Stimulated activated naive CD4-positive, alpha-beta T cell (primary cell): ENCODE data around the gene NDUFB3.
"Not testable (repeated sequence)": the region's sequence is repeated elsewhere in the genome, so short reads cannot be mapped to it uniquely, and the experiment has no call there.

Experiments
- DNase-seq, 6 experiments: peaks; one replicate each; lab custom pipeline; 2025; lab: John Stamatoyannopoulos, UW

NDUFB3 gene

GRCh38 chr2:201071479-201072200, at the start of gene NDUFB3, which contains the start of gene HYCC2:
Gene NDUFB3 (plus strand): TSS chr2:201072001. CDS start chr2:201078883, 6,882 bp downstream.
Gene HYCC2 (minus strand): TSS chr2:201071671. CDS start chr2:201024009, 47,662 bp downstream.
- peak; percentile 84 to 96 (median 93) for DNase-seq

GRCh38 chr2:201024518-201024917, 47.3 kb upstream of the NDUFB3 start:
- no peak for DNase-seq

GRCh38 chr2:201034355-201034754, 37.4 kb upstream of the NDUFB3 start:
- not testable (repeated sequence) for DNase-seq

DNA sequence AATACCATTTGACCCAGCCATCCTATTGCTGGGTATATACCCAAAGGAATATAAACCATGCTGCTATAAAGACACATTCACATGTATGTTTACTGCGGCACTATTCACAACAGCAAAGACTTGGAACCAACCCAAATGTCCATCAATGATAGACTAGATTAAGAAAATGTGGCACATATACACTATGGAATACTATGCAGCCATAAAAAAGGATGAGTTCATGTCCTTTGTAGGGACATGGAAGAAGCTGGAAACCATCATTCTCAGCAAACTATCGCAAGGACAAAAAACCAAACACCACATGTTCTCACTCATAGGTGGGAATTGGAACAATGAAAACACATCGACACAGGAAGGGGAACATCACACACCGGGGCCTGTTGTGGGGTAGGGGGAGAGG, 33.4 kb upstream of the NDUFB3 start:
- not testable (repeated sequence) for DNase-seq

DNA sequence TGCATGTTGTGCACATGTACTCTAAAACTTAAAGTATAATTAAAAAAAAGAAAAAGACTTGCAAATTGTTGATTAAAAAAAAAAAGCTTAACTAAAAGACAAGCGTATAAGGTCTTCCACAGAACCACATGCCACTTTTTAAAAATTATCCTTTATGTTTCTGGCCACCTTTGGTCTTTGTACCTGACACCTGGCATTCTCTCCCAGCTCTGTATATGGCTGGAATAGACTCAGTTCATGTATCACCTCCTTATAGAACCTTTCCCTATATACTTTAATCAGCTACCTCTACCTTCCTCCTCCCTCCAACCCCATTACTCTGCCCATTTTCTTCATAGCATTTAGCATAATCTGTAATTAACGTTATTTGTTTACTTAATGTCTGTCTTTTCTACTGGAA, 32.9 kb upstream of the NDUFB3 start:
- DNase-seq, result no peak

DNA sequence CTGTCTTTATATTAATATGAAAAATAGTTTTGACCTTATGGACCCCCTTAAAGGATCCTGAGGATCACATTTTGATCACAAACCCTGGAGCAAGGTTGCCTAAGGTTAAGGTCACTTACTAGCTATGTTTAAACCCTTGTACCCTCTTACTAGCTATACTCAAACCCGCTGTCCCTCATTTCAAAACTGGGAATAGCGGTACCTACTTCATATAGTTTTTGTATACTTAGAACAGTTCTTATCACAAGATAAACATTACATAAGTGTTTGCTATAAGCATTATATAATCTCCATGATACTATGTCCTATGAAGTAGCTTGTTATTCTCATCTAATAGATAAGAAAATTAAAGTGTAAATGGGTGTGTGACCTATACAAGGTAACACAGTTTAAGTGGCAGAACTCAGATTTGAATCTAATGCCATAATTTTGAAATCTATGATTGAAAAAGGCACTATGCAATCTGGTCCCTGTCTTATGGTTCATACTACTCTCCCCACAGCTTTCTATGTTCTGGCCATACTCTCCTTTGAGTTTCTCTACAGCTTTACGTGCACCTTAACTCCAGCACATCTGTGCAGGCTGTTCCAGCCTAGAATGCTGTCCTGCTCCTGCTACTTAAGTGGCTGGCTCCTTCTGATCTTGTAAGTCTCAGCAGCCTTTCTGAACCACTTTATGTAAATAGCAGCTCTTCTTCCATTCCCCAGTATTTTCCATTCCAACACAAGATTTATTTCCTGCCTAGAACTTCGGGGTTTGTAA, 30.8 kb upstream of the NDUFB3 start:
- DNase-seq, result no peak

DNA sequence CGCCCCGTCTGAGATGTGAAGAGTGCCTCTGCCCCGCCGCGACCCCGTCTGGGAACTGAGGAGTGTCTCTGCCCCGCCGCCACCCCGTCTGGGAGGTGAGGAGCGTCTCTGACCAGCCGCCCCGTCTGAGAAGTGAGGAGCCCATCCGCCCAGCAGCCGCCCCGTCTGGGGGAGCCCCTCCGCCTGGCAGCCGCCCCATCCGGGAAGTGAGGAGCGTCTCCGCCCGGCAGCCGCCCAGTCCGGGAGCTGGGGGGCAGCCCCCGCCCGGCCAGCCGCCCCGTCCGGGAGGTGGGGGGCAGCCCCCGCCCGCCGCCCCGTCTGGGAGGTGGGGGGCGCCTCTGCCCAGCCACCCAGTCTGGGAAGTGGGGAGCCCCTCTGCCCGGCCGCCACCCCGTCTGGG, 29.4 kb upstream of the NDUFB3 start:
- DNase-seq, result not testable (repeated sequence)

DNA sequence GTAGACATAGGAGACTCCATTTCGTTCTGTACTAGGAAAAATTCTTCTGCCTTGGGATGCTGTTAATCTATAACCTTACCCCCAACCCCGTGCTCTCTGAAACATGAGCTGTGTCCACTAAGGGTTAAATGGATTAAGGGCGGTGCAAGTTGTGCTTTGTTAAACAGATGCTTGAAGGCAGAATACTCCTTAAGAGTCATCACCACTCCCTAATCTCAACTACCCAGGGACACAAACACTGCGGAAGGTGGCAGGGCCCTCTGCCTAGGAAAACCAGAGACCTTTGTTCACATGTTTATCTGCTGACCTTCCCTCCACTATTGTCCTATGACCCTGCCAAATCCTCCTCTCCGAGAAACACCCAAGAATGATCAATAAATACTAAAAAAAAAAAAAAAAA, 28.8 kb upstream of the NDUFB3 start:
- not testable (repeated sequence) for DNase-seq

GRCh38 chr2:201046881-201047280, 24.9 kb upstream of the NDUFB3 start:
- DNase-seq, result no peak

DNA sequence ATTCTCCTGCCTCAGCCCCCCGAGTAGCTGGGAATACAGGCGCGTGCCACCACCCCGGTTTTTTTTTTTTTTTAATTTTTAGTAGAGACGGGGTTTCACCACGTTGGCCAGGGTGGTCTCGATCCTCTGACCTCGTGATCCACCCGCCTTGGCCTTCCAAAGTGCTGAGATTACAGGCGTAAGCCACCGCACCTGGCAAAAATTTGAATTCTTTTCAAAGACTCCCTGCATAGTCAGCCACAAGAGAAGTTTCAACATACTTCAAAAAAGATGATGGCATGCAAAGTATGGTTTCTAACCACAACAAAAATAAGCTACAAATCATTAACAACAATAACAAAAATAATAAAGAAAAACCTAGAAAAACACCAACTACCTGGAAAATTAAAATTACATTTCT, 22.3 kb upstream of the NDUFB3 start:
- DNase-seq, result no peak

DNA sequence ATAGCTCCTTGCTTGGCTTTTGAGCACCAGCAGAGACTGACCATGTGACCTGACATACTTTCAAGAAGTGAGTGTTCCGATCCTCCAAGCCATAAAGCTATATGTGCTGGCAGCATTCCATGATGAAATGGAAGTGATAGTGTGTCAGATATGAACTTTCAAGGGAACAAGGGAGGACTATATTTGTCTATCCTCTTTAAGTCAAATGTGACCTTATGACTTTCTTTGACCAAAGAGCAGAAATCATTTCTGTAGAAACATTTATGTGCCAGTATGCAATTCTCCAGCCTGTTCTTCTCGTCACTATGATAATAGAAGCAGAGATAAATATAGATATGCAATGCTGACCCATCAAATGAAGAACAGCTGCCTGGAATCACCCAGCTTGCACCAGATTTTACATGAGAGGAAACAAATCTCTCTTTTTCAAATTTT, 14.7 kb upstream of the NDUFB3 start:
- DNase-seq, result no peak

DNA sequence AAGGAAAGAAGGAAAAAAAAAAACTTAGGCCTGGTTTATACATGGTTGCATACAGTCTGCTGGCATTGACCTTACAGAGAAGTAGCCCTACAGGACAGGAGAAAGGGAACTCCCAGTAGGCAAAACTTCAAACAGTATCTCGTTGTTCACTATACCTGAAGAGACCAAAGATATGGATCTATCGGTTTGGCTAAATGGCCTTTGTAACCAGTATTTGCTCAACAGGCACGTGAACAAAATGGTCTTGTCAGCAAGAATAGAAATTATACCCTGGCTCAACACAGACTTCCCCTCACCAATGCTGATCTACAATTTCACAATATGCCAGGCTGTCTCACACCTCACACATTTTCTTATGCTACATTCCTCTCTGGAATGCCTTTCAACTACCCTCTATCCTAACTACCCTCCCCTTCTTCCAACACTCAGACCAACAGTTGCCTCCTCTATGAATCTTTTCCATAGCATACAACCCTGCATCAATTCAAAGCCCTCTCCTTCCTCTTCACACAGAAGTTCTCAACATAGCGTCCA, 14.0 kb upstream of the NDUFB3 start:
- DNase-seq, result no peak

DNA sequence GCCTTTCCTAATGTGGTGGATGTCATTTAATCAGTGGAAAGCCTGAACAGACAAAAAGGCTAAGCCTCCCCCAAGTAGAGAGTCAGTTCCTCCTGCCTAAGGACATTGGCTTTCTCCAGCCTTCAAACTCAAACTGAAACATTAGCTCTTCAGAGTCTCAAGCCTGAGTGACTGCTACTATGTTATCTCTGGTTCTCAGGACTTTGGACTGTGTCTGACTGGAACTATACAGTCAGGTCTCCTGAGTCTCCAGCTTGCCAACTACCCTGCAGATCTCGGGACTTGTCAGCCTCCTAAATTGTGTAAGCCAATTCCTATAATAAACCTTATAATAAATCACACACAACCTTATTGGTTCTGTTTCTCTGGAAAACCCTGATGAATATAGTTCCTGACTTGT, 12.9 kb upstream of the NDUFB3 start:
- DNase-seq, result no peak

DNA sequence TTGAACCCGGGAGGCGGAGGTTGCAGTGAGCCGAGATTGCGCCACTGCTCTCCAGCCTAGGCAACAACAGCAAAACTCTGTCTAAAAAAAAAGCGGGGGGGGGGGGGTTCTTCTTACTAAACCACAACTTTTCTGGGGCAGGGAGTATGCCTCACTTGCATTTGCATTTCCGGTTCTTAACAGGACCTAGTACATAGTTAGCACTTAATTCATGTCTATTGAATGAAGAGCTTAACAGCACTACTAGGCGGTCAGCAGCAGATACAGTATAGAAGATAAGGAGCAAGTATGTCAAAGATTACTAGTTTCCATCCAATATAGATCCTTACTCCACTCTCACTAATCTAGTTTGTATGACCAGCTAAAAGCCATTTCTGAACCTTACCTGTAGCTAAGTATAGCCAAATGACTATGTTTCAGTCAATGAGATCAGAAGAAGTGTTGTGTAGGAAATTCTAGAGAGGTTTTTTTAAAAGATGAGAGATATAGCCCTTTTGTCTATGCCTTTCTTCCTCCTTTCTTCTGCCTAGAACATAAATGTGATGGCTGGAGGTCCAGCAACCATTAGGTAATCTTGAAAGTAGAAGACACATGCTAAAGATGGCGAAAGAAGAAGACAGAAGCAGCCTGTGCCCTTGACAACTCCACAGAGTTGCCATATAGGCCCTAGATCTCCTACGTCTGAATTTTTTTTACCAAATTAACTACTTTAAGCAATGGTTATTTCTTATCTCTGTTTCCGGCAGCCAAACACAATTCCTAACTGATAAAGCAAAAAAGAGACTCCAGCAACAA, 11.6 kb upstream of the NDUFB3 start:
- no peak for DNase-seq

DNA sequence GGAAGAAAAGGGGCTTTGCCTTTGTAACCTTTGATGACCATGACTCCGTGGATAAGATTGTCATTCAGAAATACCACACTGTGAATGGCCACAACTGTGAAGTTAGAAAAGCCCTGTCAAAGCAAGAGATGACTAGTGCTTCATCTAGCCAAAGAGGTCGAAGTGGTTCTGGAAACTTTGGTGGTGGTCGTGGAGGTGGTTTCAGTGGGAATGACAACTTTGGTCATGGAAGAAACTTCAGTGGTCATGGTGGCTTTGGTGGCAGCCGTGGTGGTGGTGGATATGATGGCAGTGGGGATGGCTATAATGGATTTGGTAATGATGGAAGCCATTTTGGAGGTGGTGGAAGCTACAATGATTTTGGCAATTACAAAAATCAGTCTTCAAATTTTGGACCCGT, 8.3 kb upstream of the NDUFB3 start:
- not testable (repeated sequence) for DNase-seq

- no peak for DNase-seq
Measured at GRCh38 chr2:201064797-201065329, 6.9 kb upstream of the NDUFB3 start.

DNA sequence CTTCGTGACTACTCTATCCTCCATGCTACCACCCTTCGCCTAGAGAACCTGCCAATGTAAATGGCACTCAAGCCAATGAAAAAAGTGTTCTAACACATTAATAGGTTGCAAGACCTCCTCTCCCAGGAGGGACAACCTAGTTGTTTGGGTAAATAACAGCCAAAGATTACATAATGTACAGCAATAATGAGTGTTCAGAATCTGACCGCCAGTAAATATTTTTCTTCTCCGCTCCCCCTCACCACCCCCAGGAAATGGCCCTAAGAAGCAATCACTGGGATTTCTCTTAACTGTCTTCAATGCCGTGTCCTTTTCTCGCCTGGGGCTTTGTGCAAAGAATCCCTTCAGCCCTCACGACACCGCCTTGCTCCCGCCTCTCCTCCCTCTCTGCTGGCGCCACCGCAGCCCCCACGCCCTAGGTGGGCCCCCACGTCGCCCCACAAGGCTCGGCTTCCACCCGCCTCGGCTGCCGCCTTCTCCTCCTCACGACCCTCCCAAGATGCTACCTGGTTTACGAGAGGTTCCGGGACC, 788 bp upstream of the NDUFB3 start:
- DNase-seq, result peak in 2 of 6 experiments; percentile 55 to 66

DNA sequence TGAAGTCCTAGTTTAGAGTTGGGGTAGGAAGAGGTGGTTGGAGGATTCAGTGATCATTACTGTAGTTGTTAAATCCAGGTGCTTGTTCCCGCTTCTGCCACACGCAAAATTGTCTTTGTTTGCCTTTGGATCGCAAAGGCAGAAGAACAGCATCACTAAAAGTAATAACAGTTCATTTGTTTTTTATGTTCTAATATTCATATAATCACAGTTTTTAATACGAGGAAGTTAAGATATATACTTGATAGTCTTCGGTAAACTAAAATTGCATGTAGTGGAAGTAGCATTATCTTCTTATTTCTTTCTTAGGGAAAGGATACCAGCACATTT, 365 bp downstream of the NDUFB3 start:
- DNase-seq, result no peak

DNA sequence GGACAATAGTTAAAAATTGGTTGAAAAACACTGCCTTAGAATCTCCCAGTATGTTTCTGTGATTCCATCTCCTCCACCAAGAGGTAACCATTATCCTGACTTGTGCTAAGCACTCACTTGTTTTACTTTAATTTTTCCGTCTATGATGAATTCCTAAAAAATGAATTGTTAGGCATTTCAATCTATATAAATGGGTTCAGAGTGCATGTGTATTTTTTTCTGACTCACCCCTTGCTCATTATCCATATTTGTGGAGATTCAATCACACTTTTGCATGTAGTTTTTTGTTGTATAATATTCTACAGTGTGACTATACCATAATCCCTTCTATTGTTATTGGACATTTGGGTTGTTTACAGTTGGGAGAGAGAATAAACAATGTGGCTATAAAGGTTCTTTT, 1.3 kb downstream of the NDUFB3 start:
- no peak for DNase-seq

- DNase-seq, result no peak
Measured at GRCh38 chr2:201074996-201075395, 3.2 kb downstream of the NDUFB3 start.

DNA sequence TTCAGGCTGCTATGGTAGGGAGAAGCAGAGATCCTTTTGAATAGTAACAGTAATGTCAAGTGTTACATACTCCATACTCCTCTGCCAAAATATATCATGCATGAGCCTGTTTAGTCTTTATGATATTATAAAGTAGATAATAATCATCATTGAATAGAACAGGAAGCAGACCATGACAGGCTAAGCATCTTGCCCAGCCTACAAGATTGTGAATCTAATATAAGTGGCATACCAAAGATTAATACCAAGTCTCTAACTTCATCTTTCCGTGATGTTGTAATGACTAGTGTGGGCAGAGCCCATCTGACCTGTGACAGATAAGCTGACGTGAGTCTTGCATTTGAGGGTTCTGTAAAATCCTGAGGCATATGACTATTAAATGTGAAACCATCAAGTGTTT, 13.1 kb downstream of the NDUFB3 start:
- DNase-seq, result no peak

GRCh38 chr2:201090574-201090973, 18.8 kb downstream of the NDUFB3 start:
- DNase-seq, result no peak
